Hepatocyte (in vitro differentiated cells): Measurements from ENCODE around the gene C2CD3. TPM values are rescaled to one million over a fixed set of nuclear protein-coding genes. Genes with fewer than 3 reads are reported as not detected.

ENCODE experiments used
- DNase-seq: peaks from one replicate; pipeline ENCODE4 v3.0.0-alpha.2; 2016; ENCODE audit warnings: low spot score
- H2AFZ ChIP-seq: fragments of 200-600 bp; sonication (generic); 2 replicates; pipeline ENCODE4 v1.6.0; 2016; ENCODE audit warnings: antibody characterized with exemption, mild to moderate bottlenecking
- H3K27ac ChIP-seq: fragments of 200-600 bp; sonication (generic); 2 replicates; pipeline ENCODE4 v1.5.1; 2016; ENCODE audit warnings: mild to moderate bottlenecking
- H3K27me3 ChIP-seq: fragments of 200-600 bp; sonication (generic); 2 replicates; pipeline ENCODE4 v1.6.1; 2016
- H3K36me3 ChIP-seq: fragments of 200-600 bp; sonication (generic); replicated peaks from 2 replicates; pipeline ENCODE4 v1.5.1; 2016; ENCODE audit warnings: low read depth; ENCODE audit not compliant: insufficient read depth
- H3K4me1 ChIP-seq: fragments of 200-600 bp; sonication (generic); 2 replicates; pipeline ENCODE4 v1.5.1; 2016; ENCODE audit warnings: mild to moderate bottlenecking, moderate library complexity; ENCODE audit not compliant: insufficient read depth
- H3K4me2 ChIP-seq: fragments of 200-600 bp; sonication (generic); 2 replicates; pipeline ENCODE4 v1.6.0; 2016
- H3K4me3 ChIP-seq: fragments of 200-600 bp; sonication (generic); 2 replicates; pipeline ENCODE4 v1.5.1; 2016; ENCODE audit warnings: mild to moderate bottlenecking
- H3K79me2 ChIP-seq: fragments of 200-600 bp; sonication (generic); 2 replicates; pipeline ENCODE4 v1.6.0; 2017; ENCODE audit warnings: mild to moderate bottlenecking
- H3K9me2 ChIP-seq: fragments of 200-600 bp; sonication (generic); replicated peaks from 2 replicates; pipeline ENCODE4 v1.6.0; 2017; ENCODE audit warnings: mild to moderate bottlenecking; ENCODE audit not compliant: insufficient read depth
- H3K9me3 ChIP-seq: fragments of 200-600 bp; sonication (generic); 2 replicates; pipeline ENCODE4 v1.5.1; 2016; ENCODE audit warnings: low read depth, mild to moderate bottlenecking
- H4K20me1 ChIP-seq: fragments of 200-600 bp; sonication (generic); 2 replicates; pipeline ENCODE4 v1.6.0; 2016; ENCODE audit warnings: mild to moderate bottlenecking; ENCODE audit not compliant: insufficient read depth, poor library complexity, severe bottlenecking
- EZH2 ChIP-seq: fragments of 200-600 bp; sonication (generic); IDR thresholded peaks from 2 replicates; pipeline ENCODE4 v1.6.1; 2016; ENCODE audit warnings: antibody characterized with exemption, mild to moderate bottlenecking, borderline replicate concordance
- EZH2phosphoT487 ChIP-seq: fragments of 200-600 bp; sonication (generic); IDR thresholded peaks from one replicate; pipeline ENCODE4 v1.6.1; 2018; ENCODE audit warnings: antibody characterized with exemption, mild to moderate bottlenecking, low read depth, moderate library complexity; ENCODE audit not compliant: unreplicated experiment, severe bottlenecking
- WGBS: methylation state at CpG from one replicate; pipeline ENCODE4 v1.1.6; 2016; ENCODE audit warnings: low lambda C conversion rate; ENCODE audit errors: missing lambda C conversion rate; 5-methylcytosine and 5-hydroxymethylcytosine counted together
- polyA plus RNA-seq: library from polyadenylated mRNA; unstranded; fragments of >200 nt; fragmentation: Nextera tagmentation; extraction: Ambion mirVana; gene quantifications from 2 replicates; pipeline ENCODE4 v1.2.1, GENCODE V29; 2016
- total RNA-seq: library from RNA; depleted of rRNA; stranded (reverse); fragments of >200 nt; gene quantifications from 2 replicates; pipeline ENCODE4 v1.2.3, GENCODE V29; 2014
- TF ChIP-seq, protein P1 (sequence below): fragments of 200-600 bp; sonication (generic); IDR thresholded peaks from 2 replicates; pipeline ENCODE4 v1.5.1; 2016; ENCODE audit warnings: antibody characterized with exemption, mild to moderate bottlenecking; ENCODE audit not compliant: poor library complexity

C2CD3 gene
- total and polyA plus RNA-seq, 2 experiments from 2014 or later, result 9.8 to 16.3 TPM

DNA sequence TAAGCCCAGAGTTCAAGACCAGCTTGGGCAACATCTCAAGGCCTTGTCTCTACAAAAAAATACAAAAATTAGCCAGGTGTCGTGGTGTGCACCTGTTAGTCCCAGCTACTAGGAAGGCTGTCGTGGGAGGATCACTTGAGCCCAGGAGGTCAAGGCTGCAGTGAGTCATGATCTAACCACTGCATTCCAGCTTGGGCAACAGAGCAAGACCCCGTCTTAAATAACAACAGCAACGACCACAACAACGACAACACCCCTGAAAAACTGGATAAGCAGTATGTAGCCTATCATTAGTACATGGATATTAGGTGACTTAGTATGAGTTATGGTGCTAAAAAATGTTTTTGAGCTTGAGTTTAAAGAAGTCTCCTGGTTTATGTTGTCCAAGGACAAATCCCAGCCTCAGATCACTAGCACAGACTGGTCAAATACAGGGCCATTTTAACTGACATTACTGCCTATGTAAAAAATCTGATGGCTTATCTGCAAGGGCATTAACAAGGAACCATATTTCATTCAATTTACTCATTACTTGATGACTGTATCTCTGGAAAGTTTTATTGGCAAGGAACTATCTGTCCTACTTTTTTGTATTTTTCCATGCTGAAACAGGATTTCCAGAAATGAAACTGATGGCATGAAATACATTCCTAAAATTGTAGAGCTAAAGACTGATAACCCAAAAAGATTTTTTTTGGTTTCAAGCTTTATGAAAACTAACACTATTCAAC is 23.4 kb downstream of the C2CD3 start:
- no peaks in the 10 kb centered on the region for H3K27me3 ChIP-seq
- no peak overlapping the region for H3K4me3 ChIP-seq
- no peak for TF ChIP-seq EZH2phosphoT487
- TF ChIP-seq, protein P1, sequence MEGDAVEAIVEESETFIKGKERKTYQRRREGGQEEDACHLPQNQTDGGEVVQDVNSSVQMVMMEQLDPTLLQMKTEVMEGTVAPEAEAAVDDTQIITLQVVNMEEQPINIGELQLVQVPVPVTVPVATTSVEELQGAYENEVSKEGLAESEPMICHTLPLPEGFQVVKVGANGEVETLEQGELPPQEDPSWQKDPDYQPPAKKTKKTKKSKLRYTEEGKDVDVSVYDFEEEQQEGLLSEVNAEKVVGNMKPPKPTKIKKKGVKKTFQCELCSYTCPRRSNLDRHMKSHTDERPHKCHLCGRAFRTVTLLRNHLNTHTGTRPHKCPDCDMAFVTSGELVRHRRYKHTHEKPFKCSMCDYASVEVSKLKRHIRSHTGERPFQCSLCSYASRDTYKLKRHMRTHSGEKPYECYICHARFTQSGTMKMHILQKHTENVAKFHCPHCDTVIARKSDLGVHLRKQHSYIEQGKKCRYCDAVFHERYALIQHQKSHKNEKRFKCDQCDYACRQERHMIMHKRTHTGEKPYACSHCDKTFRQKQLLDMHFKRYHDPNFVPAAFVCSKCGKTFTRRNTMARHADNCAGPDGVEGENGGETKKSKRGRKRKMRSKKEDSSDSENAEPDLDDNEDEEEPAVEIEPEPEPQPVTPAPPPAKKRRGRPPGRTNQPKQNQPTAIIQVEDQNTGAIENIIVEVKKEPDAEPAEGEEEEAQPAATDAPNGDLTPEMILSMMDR, result no peak
- TF ChIP-seq EZH2, result no peak
- peaks cover 4% of the 10 kb centered on the region for H3K79me2 ChIP-seq
- H4K20me1 ChIP-seq, result no peaks in the 10 kb centered on the region
- H3K9me3 ChIP-seq, result no peaks in the 10 kb centered on the region
- H3K4me2 ChIP-seq, result no peak overlapping the region
- H3K9me2 ChIP-seq, result no peaks in the 10 kb centered on the region
- no peaks in the 10 kb centered on the region for H3K36me3 ChIP-seq
- H2AFZ ChIP-seq, result no peak overlapping the region
- DNase-seq, result no peak
- H3K27ac ChIP-seq, result no peak overlapping the region
- 89% methylated on average over 5 of the region's 5 CpGs for WGBS
- no peaks in the 10 kb centered on the region for H3K4me1 ChIP-seq

DNA sequence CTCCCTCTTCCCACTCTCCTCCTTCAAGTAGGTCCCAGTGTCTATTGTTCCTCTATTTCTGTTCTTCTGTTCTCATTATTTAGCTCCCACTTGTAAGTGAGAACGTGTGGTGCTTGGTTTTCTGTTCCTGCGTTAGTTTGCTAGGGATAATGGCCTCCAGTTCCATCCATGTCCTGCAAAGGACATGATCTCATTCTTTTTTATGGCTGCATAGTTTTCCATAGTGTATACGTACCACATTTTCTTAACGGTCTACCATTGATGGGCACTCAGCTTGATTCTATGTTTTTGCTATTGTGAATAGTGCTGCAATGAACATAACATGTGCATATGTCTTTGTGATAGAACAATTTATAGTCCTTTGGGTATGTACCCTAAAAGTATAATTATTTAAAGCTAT is 26.2 kb downstream of the C2CD3 start:
- H3K4me3 ChIP-seq, result no peak overlapping the region
- no peaks in the 10 kb centered on the region for H3K36me3 ChIP-seq
- no peaks in the 10 kb centered on the region for H4K20me1 ChIP-seq
- H3K4me2 ChIP-seq, result no peak overlapping the region
- no peaks in the 10 kb centered on the region for H3K9me2 ChIP-seq
- WGBS, result 97% methylated on average over 4 of the region's 4 CpGs
- DNase-seq, result no peak
- no peaks in the 10 kb centered on the region for H3K9me3 ChIP-seq
- peaks cover 5% of the 10 kb centered on the region for H3K79me2 ChIP-seq
- H3K27me3 ChIP-seq, result no peaks in the 10 kb centered on the region
- no peak overlapping the region for H3K27ac ChIP-seq
- H2AFZ ChIP-seq, result no peak overlapping the region
- TF ChIP-seq EZH2 (no peak), EZH2phosphoT487 (no peak)
- TF ChIP-seq, protein P1, result no peak
- H3K4me1 ChIP-seq, result peaks cover 7% of the 10 kb centered on the region

DNA sequence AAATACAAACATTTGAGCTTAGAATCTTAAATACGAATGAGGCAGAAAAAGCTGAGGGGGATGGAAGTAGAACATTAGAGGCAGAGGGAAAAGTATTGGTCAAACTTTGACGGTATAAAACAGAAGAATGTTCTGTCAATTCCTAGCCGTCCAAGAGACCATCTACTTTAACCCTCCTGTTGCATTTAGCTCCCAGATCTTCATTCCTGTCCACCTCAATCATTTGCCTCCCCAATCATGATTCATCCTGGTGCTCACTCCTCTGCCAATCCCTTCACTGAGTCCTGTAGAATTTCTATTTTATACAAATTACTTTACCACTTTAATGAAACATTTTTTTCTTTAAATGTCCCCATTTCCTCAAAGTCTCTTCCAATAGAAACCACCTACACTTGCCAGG is 28.2 kb downstream of the C2CD3 start:
- 93% methylated on average over 3 of the region's 3 CpGs for WGBS

More for the DNA sequence above, 28.2 kb downstream of the C2CD3 start:
- Histone ChIP-seq H3K27ac (no peak overlapping the region), H3K9me2 (no peaks in the 10 kb centered on the region), H3K4me2 (no peak overlapping the region), H4K20me1 (no peaks in the 10 kb centered on the region), H3K4me1 (peaks cover 23% of the 10 kb centered on the region), H3K27me3 (no peaks in the 10 kb centered on the region), H2AFZ (no peak overlapping the region), H3K9me3 (no peaks in the 10 kb centered on the region), H3K36me3 (no peaks in the 10 kb centered on the region), H3K4me3 (no peak overlapping the region), H3K79me2 (peaks cover 5% of the 10 kb centered on the region)
- TF ChIP-seq EZH2phosphoT487 (no peak), EZH2 (no peak)
- TF ChIP-seq, protein P1, result no peak
- no peak for DNase-seq
